ENCODE measurements around the gene ZNF385C.

ZNF385C gene

GRCh38 chr17:42135151-42135550, 36.9 kb upstream of the ZNF385C start:
- Histone ChIP-seq H3K27ac (ENCODE audit: insufficient read depth, low read length, poor library complexity, severe bottlenecking) (no peak overlapping the region), H3K9me3 (ENCODE audit: control insufficient read depth, low read length) (no peaks in the 10 kb centered on the region), H3K27me3 (replicated peaks; ENCODE audit: control insufficient read depth, insufficient read depth, low read length, poor library complexity, severe bottlenecking) (no peaks in the 10 kb centered on the region)

GRCh38 chr17:42133461-42134041, 35.3 kb upstream of the ZNF385C start:
- Histone ChIP-seq H3K9me3 (ENCODE audit: control insufficient read depth, low read length) (no peaks in the 10 kb centered on the region), H3K4me3 (ENCODE audit: insufficient read depth, low read depth, low read length, poor library complexity, severe bottlenecking) (no peak overlapping the region), H3K27me3 (replicated peaks; ENCODE audit: control insufficient read depth, insufficient read depth, low read length, poor library complexity, severe bottlenecking) (no peaks in the 10 kb centered on the region), H3K36me3 (ENCODE audit: control insufficient read depth, insufficient read depth, low read length) (peaks cover 37% of the 10 kb centered on the region), H3K27ac (ENCODE audit: insufficient read depth, low read length, poor library complexity, severe bottlenecking) (no peak overlapping the region), H3K4me1 (ENCODE audit: control insufficient read depth, insufficient read depth, low read length, poor library complexity, severe bottlenecking) (peaks cover 9% of the 10 kb centered on the region)
- DNase-seq = no peak

More at GRCh38 chr17:42135151-42135550, 36.9 kb upstream of the ZNF385C start:
- Histone ChIP-seq H3K36me3 (ENCODE audit: control insufficient read depth, insufficient read depth, low read length) (peaks cover 21% of the 10 kb centered on the region), H3K4me1 (ENCODE audit: control insufficient read depth, insufficient read depth, low read length, poor library complexity, severe bottlenecking) (peaks cover 9% of the 10 kb centered on the region), H3K4me3 (ENCODE audit: insufficient read depth, low read depth, low read length, poor library complexity, severe bottlenecking) (no peak overlapping the region)
- DNase-seq = no peak

- Histone ChIP-seq H3K4me1 (ENCODE audit: control insufficient read depth, insufficient read depth, low read length, poor library complexity, severe bottlenecking) (peaks cover 9% of the 10 kb centered on the region), H3K9me3 (ENCODE audit: control insufficient read depth, low read length) (no peaks in the 10 kb centered on the region), H3K27me3 (replicated peaks; ENCODE audit: control insufficient read depth, insufficient read depth, low read length, poor library complexity, severe bottlenecking) (no peaks in the 10 kb centered on the region), H3K27ac (ENCODE audit: insufficient read depth, low read length, poor library complexity, severe bottlenecking) (no peak overlapping the region), H3K4me3 (ENCODE audit: insufficient read depth, low read depth, low read length, poor library complexity, severe bottlenecking) (no peak overlapping the region), H3K36me3 (ENCODE audit: control insufficient read depth, insufficient read depth, low read length) (peaks cover 44% of the 10 kb centered on the region)
- DNase-seq = no peak
These were observed 34.7 kb upstream of the ZNF385C start for GRCh38 chr17:42132941-42133340.

GRCh38 chr17:42131981-42132432, 33.7 kb upstream of the ZNF385C start:
- peaks cover 53% of the 10 kb centered on the region for H3K36me3 ChIP-seq (ENCODE audit: control insufficient read depth, insufficient read depth, low read length)
- H3K27ac ChIP-seq (ENCODE audit: insufficient read depth, low read length, poor library complexity, severe bottlenecking) = no peak overlapping the region

GRCh38 chr17:42131232-42131631, 33.0 kb upstream of the ZNF385C start:
- no peaks in the 10 kb centered on the region for H3K27me3 ChIP-seq (replicated peaks; ENCODE audit: control insufficient read depth, insufficient read depth, low read length, poor library complexity, severe bottlenecking)
- no peak overlapping the region for H3K27ac ChIP-seq (ENCODE audit: insufficient read depth, low read length, poor library complexity, severe bottlenecking)
- no peaks in the 10 kb centered on the region for H3K9me3 ChIP-seq (ENCODE audit: control insufficient read depth, low read length)
- DNase-seq = no peak
- H3K4me1 ChIP-seq (ENCODE audit: control insufficient read depth, insufficient read depth, low read length, poor library complexity, severe bottlenecking) = peaks cover 9% of the 10 kb centered on the region
- H3K4me3 ChIP-seq (ENCODE audit: insufficient read depth, low read depth, low read length, poor library complexity, severe bottlenecking) = no peak overlapping the region
- H3K36me3 ChIP-seq (ENCODE audit: control insufficient read depth, insufficient read depth, low read length) = peaks cover 56% of the 10 kb centered on the region

More at GRCh38 chr17:42131981-42132432, 33.7 kb upstream of the ZNF385C start:
- no peaks in the 10 kb centered on the region for H3K27me3 ChIP-seq (replicated peaks; ENCODE audit: control insufficient read depth, insufficient read depth, low read length, poor library complexity, severe bottlenecking)
- no peaks in the 10 kb centered on the region for H3K9me3 ChIP-seq (ENCODE audit: control insufficient read depth, low read length)
- peaks cover 9% of the 10 kb centered on the region for H3K4me1 ChIP-seq (ENCODE audit: control insufficient read depth, insufficient read depth, low read length, poor library complexity, severe bottlenecking)
- H3K4me3 ChIP-seq (ENCODE audit: insufficient read depth, low read depth, low read length, poor library complexity, severe bottlenecking) = no peak overlapping the region
- no peak for DNase-seq

- Histone ChIP-seq H3K36me3 (ENCODE audit: control insufficient read depth, insufficient read depth, low read length) (peaks cover 60% of the 10 kb centered on the region), H3K27ac (ENCODE audit: insufficient read depth, low read length, poor library complexity, severe bottlenecking) (peak overlapping the region; percentile 9), H3K4me1 (ENCODE audit: control insufficient read depth, insufficient read depth, low read length, poor library complexity, severe bottlenecking) (peaks cover 9% of the 10 kb centered on the region)
These were observed 32.1 kb upstream of the ZNF385C start for GRCh38 chr17:42130310-42130936.

GRCh38 chr17:42129109-42129837, 31.0 kb upstream of the ZNF385C start:
- no peak for DNase-seq
- Histone ChIP-seq H3K27ac (ENCODE audit: insufficient read depth, low read length, poor library complexity, severe bottlenecking) (no peak overlapping the region), H3K27me3 (replicated peaks; ENCODE audit: control insufficient read depth, insufficient read depth, low read length, poor library complexity, severe bottlenecking) (no peaks in the 10 kb centered on the region), H3K36me3 (ENCODE audit: control insufficient read depth, insufficient read depth, low read length) (peaks cover 64% of the 10 kb centered on the region), H3K9me3 (ENCODE audit: control insufficient read depth, low read length) (no peaks in the 10 kb centered on the region), H3K4me1 (ENCODE audit: control insufficient read depth, insufficient read depth, low read length, poor library complexity, severe bottlenecking) (peaks cover 9% of the 10 kb centered on the region), H3K4me3 (ENCODE audit: insufficient read depth, low read depth, low read length, poor library complexity, severe bottlenecking) (no peak overlapping the region)

More at GRCh38 chr17:42130310-42130936, 32.1 kb upstream of the ZNF385C start:
- no peak overlapping the region for H3K4me3 ChIP-seq (ENCODE audit: insufficient read depth, low read depth, low read length, poor library complexity, severe bottlenecking)
- no peak for DNase-seq
- H3K27me3 ChIP-seq (replicated peaks; ENCODE audit: control insufficient read depth, insufficient read depth, low read length, poor library complexity, severe bottlenecking) = no peaks in the 10 kb centered on the region
- no peaks in the 10 kb centered on the region for H3K9me3 ChIP-seq (ENCODE audit: control insufficient read depth, low read length)

- Histone ChIP-seq H3K9me3 (ENCODE audit: control insufficient read depth, low read length) (no peaks in the 10 kb centered on the region), H3K27ac (ENCODE audit: insufficient read depth, low read length, poor library complexity, severe bottlenecking) (no peak overlapping the region), H3K4me1 (ENCODE audit: control insufficient read depth, insufficient read depth, low read length, poor library complexity, severe bottlenecking) (no peaks in the 10 kb centered on the region), H3K4me3 (ENCODE audit: insufficient read depth, low read depth, low read length, poor library complexity, severe bottlenecking) (no peak overlapping the region), H3K36me3 (ENCODE audit: control insufficient read depth, insufficient read depth, low read length) (peaks cover 64% of the 10 kb centered on the region), H3K27me3 (replicated peaks; ENCODE audit: control insufficient read depth, insufficient read depth, low read length, poor library complexity, severe bottlenecking) (no peaks in the 10 kb centered on the region)
- no peak for DNase-seq
These were observed 29.1 kb upstream of the ZNF385C start for GRCh38 chr17:42127414-42127813.

- Histone ChIP-seq H3K4me1 (ENCODE audit: control insufficient read depth, insufficient read depth, low read length, poor library complexity, severe bottlenecking) (no peaks in the 10 kb centered on the region), H3K36me3 (ENCODE audit: control insufficient read depth, insufficient read depth, low read length) (peaks cover 64% of the 10 kb centered on the region), H3K9me3 (ENCODE audit: control insufficient read depth, low read length) (no peaks in the 10 kb centered on the region), H3K27me3 (replicated peaks; ENCODE audit: control insufficient read depth, insufficient read depth, low read length, poor library complexity, severe bottlenecking) (no peaks in the 10 kb centered on the region), H3K27ac (ENCODE audit: insufficient read depth, low read length, poor library complexity, severe bottlenecking) (no peak overlapping the region), H3K4me3 (ENCODE audit: insufficient read depth, low read depth, low read length, poor library complexity, severe bottlenecking) (no peak overlapping the region)
- no peak for DNase-seq
These were observed 28.6 kb upstream of the ZNF385C start for GRCh38 chr17:42126836-42127235.

GRCh38 chr17:42125565-42125964, 27.3 kb upstream of the ZNF385C start:
- no peaks in the 10 kb centered on the region for H3K27me3 ChIP-seq (replicated peaks; ENCODE audit: control insufficient read depth, insufficient read depth, low read length, poor library complexity, severe bottlenecking)
- peaks cover 5% of the 10 kb centered on the region for H3K4me1 ChIP-seq (ENCODE audit: control insufficient read depth, insufficient read depth, low read length, poor library complexity, severe bottlenecking)
- H3K4me3 ChIP-seq (ENCODE audit: insufficient read depth, low read depth, low read length, poor library complexity, severe bottlenecking) = no peak overlapping the region
- H3K27ac ChIP-seq (ENCODE audit: insufficient read depth, low read length, poor library complexity, severe bottlenecking) = no peak overlapping the region
- H3K36me3 ChIP-seq (ENCODE audit: control insufficient read depth, insufficient read depth, low read length) = peaks cover 59% of the 10 kb centered on the region
- H3K9me3 ChIP-seq (ENCODE audit: control insufficient read depth, low read length) = no peaks in the 10 kb centered on the region
- DNase-seq = no peak

All from effector memory CD4-positive, alpha-beta T cell (primary cell).